Skeletal muscle tissue (tissue), 4 donors: Measurements from ENCODE around the gene RASSF4. TPM values are rescaled to one million over a fixed set of nuclear protein-coding genes. Genes with fewer than 3 reads are reported as not detected.

Experiments used
- H3K27ac ChIP-seq: one replicate; pipeline ENCODE4 v1.7.0; 2013; ENCODE audit warnings: mild to moderate bottlenecking, low read depth, low read length, inconsistent platforms
- H3K27me3 ChIP-seq, 3 donors: one replicate each; pipeline ENCODE4 v1.7.0; 2013; ENCODE audit warnings: low read length in 3 of 3; ENCODE audit not compliant: control insufficient read depth in 3 of 3, insufficient read depth in 3 of 3
- H3K36me3 ChIP-seq, 3 donors: one replicate each; pipeline ENCODE4 v1.7.0; 2013; ENCODE audit warnings: low read length in 3 of 3; ENCODE audit not compliant: control insufficient read depth in 3 of 3, insufficient read depth in 3 of 3
- H3K4me1 ChIP-seq, 3 donors: one replicate each; pipeline ENCODE4 v1.7.0; 2013; ENCODE audit warnings: low read length in 3 of 3, mild to moderate bottlenecking in 3 of 3; ENCODE audit not compliant: control insufficient read depth in 3 of 3, insufficient read depth in 3 of 3
- H3K4me3 ChIP-seq, 3 donors: one replicate each; pipeline ENCODE4 v1.7.0; 2013; ENCODE audit warnings: low read length in 3 of 3
- H3K9ac ChIP-seq, 3 donors: one replicate each; pipeline ENCODE4 v1.7.0; 2013; ENCODE audit warnings: low read length in 3 of 3, mild to moderate bottlenecking in 3 of 3, moderate library complexity in 2 of 3, low read depth in 1 of 3
- H3K9me3 ChIP-seq, 3 donors: one replicate each; pipeline ENCODE4 v1.7.0; 2013; ENCODE audit warnings: low read length in 3 of 3; ENCODE audit not compliant: control insufficient read depth in 3 of 3
- total RNA-seq: library from RNA; depleted of rRNA; stranded (reverse); fragments of >200 nt; gene quantifications from one replicate; pipeline ENCODE4 v1.2.3, GENCODE V29; 2014
- donor health status: Osteomylitis.

Gene RASSF4
- total RNA-seq, 1 donor from 2014 or later = 21.4 TPM

- Histone ChIP-seq H3K4me1 (peaks cover 73 to 86% (median 74%) of the 10 kb centered on the region in 3 donors), H3K9me3 (no peaks in the 10 kb centered on the region), H3K27ac (peak overlapping the region; percentile 92), H3K4me3 (peak overlapping the region; percentile 38 to 91 (median 88)), H3K36me3 (peaks cover 22 to 33% (median 24%) of the 10 kb centered on the region in 3 donors), H3K27me3 (no peaks in the 10 kb centered on the region), H3K9ac (peak overlapping the region; percentile 34 to 98 (median 58))
These were observed 19.9 kb downstream of the RASSF4 start for GRCh38 chr10:44979281-44980191.

- H3K4me3 ChIP-seq = peak overlapping the region in 1 of 3 donors; percentile 13
- H3K36me3 ChIP-seq = peaks cover 30 to 43% (median 32%) of the 10 kb centered on the region in 3 donors
- H3K9me3 ChIP-seq = no peaks in the 10 kb centered on the region
- peak overlapping the region; percentile 92 for H3K27ac ChIP-seq
- H3K4me1 ChIP-seq = peaks cover 72 to 85% (median 73%) of the 10 kb centered on the region in 3 donors
- H3K27me3 ChIP-seq = no peaks in the 10 kb centered on the region
- peak overlapping the region in 2 of 3 donors; percentile 1 to 98 for H3K9ac ChIP-seq
These were observed 20.9 kb downstream of the RASSF4 start for GRCh38 chr10:44980309-44981171.

- H3K4me3 ChIP-seq = peak overlapping the region in 1 of 3 donors; percentile 45
- peak overlapping the region; percentile 1 to 75 (median 1) for H3K9ac ChIP-seq
- peaks cover 64 to 76% (median 66%) of the 10 kb centered on the region in 3 donors for H3K4me1 ChIP-seq
- H3K9me3 ChIP-seq = no peaks in the 10 kb centered on the region
- H3K27me3 ChIP-seq = no peaks in the 10 kb centered on the region
- H3K27ac ChIP-seq = peak overlapping the region; percentile 92
- peaks cover 32 to 44% (median 39%) of the 10 kb centered on the region in 3 donors for H3K36me3 ChIP-seq
These were observed 21.8 kb downstream of the RASSF4 start for GRCh38 chr10:44981172-44982113.

DNA sequence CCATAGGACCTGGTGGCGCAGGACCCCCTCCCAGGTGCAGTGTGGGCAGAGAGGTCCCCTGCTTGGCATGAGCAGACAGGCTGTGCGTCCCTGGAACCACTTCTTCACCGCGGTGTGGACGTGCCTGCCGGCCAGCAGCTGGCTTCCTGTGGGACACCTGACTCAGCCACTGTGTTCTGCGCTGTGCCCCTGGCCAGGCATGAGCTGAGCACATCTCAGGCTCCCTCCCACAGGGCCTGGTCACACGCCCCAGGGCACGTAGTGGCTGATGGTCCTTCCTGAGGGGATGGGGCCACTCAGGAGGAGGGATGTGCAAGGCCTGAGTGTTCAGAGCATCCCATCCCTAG is 22.5 kb downstream of the RASSF4 start:
- H3K27me3 ChIP-seq = no peaks in the 10 kb centered on the region
- peak overlapping the region; percentile 1 to 75 (median 1) for H3K9ac ChIP-seq
- peaks cover 26 to 38% (median 34%) of the 10 kb centered on the region in 3 donors for H3K36me3 ChIP-seq
- peaks cover 57 to 69% (median 62%) of the 10 kb centered on the region in 3 donors for H3K4me1 ChIP-seq
- no peaks in the 10 kb centered on the region for H3K9me3 ChIP-seq
- H3K27ac ChIP-seq = peak overlapping the region; percentile 81
- peak overlapping the region in 1 of 3 donors; percentile 45 for H3K4me3 ChIP-seq

DNA sequence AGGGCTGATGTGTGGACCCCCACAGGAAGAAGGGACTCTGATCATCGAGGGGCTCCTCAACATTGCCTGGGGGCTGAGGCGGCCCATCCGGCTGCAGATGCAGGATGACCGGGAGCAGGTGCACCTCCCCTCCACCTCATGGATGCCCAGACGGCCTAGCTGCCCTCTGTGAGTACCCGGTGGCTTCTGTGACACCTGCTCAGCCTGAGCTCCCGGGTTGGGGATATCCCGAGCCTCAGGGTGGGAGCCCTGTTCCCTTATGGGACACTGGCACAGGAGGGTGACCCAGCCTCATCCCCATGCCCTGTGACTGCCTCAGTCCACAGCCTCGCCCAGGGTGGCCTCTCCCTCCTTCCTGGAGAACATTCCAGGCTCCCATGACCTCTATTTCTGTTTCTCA is 22.9 kb downstream of the RASSF4 start:
- H3K9ac ChIP-seq = peak overlapping the region in 2 of 3 donors; percentile 17 to 75
- H3K36me3 ChIP-seq = peaks cover 24 to 34% (median 30%) of the 10 kb centered on the region in 3 donors
- H3K27me3 ChIP-seq = no peaks in the 10 kb centered on the region
- H3K4me1 ChIP-seq = peaks cover 53 to 65% (median 58%) of the 10 kb centered on the region in 3 donors
- H3K9me3 ChIP-seq = no peaks in the 10 kb centered on the region
- peak overlapping the region in 1 of 3 donors; percentile 41 for H3K4me3 ChIP-seq
- peak overlapping the region; percentile 81 for H3K27ac ChIP-seq

DNA sequence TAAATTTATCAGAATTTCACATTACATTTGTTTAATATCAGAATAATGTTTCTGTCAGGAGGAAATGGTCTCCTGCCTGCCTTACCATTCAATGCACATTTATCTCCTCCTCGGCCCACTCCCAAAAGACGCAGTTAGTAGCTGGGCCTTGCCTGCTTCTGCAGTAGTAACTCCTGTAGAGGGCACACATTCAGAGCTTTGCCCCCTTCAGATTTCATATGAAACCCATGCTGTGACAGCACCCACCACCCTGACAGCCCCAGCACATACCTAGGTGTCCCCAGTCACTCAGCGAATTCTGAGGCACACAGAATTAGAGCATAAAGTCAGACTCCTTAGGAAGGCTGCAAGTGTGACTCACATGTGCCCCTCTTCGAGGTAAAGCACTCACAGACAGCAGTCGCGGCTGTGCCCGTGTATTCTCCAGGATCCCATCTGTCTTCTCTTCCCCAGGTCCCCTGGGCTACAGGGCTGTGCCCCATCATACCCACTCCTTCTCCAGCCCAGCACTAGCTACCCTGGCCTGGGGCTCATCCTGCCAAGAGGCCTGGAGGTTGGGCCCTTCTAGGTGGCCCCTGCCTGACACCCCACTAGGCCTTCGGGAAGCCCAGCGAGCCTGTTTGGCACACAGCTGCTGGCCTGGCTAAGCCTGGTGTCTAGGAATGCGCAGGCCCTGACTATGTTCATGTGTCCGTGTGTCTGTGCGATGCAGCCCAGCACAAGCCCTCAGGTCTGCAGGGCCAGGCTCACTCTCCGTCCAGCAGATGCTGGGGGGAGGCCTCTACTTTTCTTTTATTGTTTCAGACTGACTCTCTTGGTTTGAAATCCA is 23.7 kb downstream of the RASSF4 start:
- Histone ChIP-seq H3K9me3 (no peaks in the 10 kb centered on the region), H3K36me3 (peaks cover 22 to 29% (median 26%) of the 10 kb centered on the region in 3 donors), H3K9ac (peak overlapping the region in 2 of 3 donors; percentile 33 to 45), H3K27ac (no peak overlapping the region), H3K4me1 (peaks cover 47 to 58% (median 52%) of the 10 kb centered on the region in 3 donors), H3K27me3 (no peaks in the 10 kb centered on the region), H3K4me3 (no peak overlapping the region)

GRCh38 chr10:44983895-44984278 is 24.3 kb downstream of the RASSF4 start:
- Histone ChIP-seq H3K4me3 (no peak overlapping the region), H3K36me3 (peaks cover 28 to 34% (median 31%) of the 10 kb centered on the region in 3 donors), H3K9ac (peak overlapping the region in 2 of 3 donors; percentile 33 to 45), H3K27me3 (no peaks in the 10 kb centered on the region), H3K4me1 (peaks cover 45 to 53% (median 49%) of the 10 kb centered on the region in 3 donors), H3K9me3 (no peaks in the 10 kb centered on the region), H3K27ac (no peak overlapping the region)

DNA sequence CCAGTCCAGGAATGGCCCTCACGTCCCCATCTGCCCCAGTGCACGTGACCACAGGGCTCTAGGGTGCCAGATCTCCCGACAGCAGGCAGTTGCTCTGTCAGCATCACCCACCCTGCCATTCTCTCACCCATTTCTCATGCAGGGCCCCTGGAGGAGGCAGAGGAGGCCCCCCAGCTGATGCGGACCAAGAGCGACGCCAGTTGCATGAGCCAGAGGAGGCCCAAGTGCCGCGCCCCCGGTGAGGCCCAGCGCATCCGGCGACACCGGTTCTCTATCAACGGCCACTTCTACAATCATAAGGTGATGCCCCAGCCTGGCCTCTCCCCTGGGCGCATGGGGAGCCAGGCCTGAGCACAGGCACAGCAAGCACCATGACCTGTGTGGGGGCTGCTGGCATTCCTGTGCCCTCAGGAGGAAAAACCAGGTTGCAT is 25.1 kb downstream of the RASSF4 start:
- Histone ChIP-seq H3K9ac (peak overlapping the region in 1 of 3 donors; percentile 45), H3K36me3 (peaks cover 34 to 42% (median 36%) of the 10 kb centered on the region in 3 donors), H3K27ac (peak overlapping the region; percentile 71), H3K9me3 (no peaks in the 10 kb centered on the region), H3K27me3 (no peaks in the 10 kb centered on the region), H3K4me3 (no peak overlapping the region), H3K4me1 (peaks cover 37 to 47% (median 41%) of the 10 kb centered on the region in 3 donors)
